A549 (cell line): Measurements from ENCODE around the gene HMGN4.

Source experiments
- CBX2 ChIP-seq: fragments of 200-600 bp; sonication (generic); IDR thresholded peaks from 2 replicates; pipeline ENCODE4 v1.6.1; 2016; ENCODE audit warnings: low read depth, mild to moderate bottlenecking, borderline replicate concordance
- CEBPB ChIP-seq, 2 experiments: fragments of >200 bp in 1 of 2; sonication (Bioruptor Twin) in 1 of 2; formaldehyde crosslinking in 1 of 2; IDR thresholded peaks; 2 replicates each; pipeline ENCODE4 v1.6.1; 2012 to 2016
- EHF ChIP-seq: fragments of 250-450 bp; sonication (Bioruptor Pico); IDR thresholded peaks from 2 replicates; pipeline ENCODE4 v1.5.0; 2020; ENCODE audit warnings: mild to moderate bottlenecking
- EP300 ChIP-seq, 2 experiments: fragments of >200 bp; sonication (Bioruptor Twin); formaldehyde crosslinking; IDR thresholded peaks; 2 replicates in 1 of 2; 3 replicates in 1 of 2; pipeline ENCODE4 v1.6.1; 2016 to 2017
- PHF8 ChIP-seq: fragments of 200-600 bp; sonication (generic); IDR thresholded peaks from 2 replicates; pipeline ENCODE4 v1.6.1; 2016; ENCODE audit warnings: low read depth, mild to moderate bottlenecking, antibody characterized with exemption, moderate library complexity, borderline replicate concordance
- POLR2A ChIP-seq: IDR thresholded peaks from 2 replicates; pipeline ENCODE4 v1.6.1; 2012; ENCODE audit warnings: mild to moderate bottlenecking, low read length
- RNF2 ChIP-seq: fragments of 200-600 bp; sonication (generic); IDR thresholded peaks from 2 replicates; pipeline ENCODE4 v1.6.1; 2016; ENCODE audit warnings: low read depth, mild to moderate bottlenecking, antibody characterized with exemption, moderate library complexity, borderline replicate concordance
- SMC3 ChIP-seq: fragments of >200 bp; sonication (Bioruptor Twin); formaldehyde crosslinking; IDR thresholded peaks from 3 replicates; pipeline ENCODE4 v1.6.1; 2018; ENCODE audit warnings: inconsistent platforms
- ZFP36 ChIP-seq: fragments of 450-650 bp; IDR thresholded peaks from 2 replicates; pipeline ENCODE4 v1.6.1; 2014; ENCODE audit warnings: borderline replicate concordance; ENCODE audit not compliant: partially characterized antibody
- ZNF302 ChIP-seq: fragments of 250-450 bp; sonication (Bioruptor Pico); IDR thresholded peaks from 2 replicates; pipeline ENCODE4 v1.9.0; 2021; ENCODE audit warnings: inconsistent platforms, mild to moderate bottlenecking, moderate library complexity
- TF ChIP-seq, protein P1 (sequence below): fragments of >200 bp; sonication (Bioruptor Twin); formaldehyde crosslinking; IDR thresholded peaks from 3 replicates; pipeline ENCODE4 v1.5.1; 2016
- TF ChIP-seq, protein P2 (sequence below): IDR thresholded peaks from 2 replicates; pipeline ENCODE4 v1.6.1; 2012
- TF ChIP-seq, protein P3 (sequence below): IDR thresholded peaks from 2 replicates; pipeline ENCODE4 v1.6.1; 2012
- TF ChIP-seq, protein P4 (sequence below): IDR thresholded peaks from 2 replicates; pipeline ENCODE4 v1.6.1; 2012; ENCODE audit warnings: low read depth, borderline replicate concordance

DNA sequence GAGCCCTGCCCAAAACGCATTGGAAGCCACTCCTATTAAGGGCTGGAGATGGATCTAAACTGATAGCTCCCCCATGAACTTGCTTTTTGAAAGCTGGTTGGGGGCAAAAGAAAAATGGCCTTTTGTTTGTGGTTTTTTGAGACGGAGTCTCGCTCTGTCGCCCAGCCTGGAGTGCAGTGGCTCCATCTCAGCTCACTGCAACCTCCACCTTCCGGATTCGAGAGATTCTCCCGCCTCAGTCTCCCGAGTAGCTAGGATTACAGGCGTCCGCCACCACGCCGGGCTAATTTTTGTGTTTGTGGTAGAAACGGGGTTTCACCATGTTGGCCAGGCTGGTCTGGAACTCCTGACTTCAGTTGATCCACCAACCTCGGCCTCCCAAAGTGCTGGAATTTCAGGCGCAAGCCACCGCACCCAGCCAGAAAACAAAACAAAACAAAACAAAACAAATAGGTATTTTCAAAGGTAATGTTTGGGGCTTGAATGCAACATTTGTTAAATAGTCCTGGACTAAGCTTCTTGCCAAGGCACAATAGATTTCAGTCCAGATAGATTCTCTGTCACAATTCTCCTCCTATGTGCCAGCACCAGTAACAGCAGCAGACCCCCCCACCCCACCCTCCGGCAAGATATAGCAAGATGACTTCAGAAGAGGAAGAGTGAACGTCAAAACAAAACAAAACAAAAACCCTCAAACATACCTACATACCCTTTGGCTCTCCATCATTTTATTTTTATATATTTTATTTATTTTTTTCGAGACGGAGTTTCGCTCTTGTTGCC is 32.1 kb downstream of the HMGN4 start:
- TF ChIP-seq, protein P1, sequence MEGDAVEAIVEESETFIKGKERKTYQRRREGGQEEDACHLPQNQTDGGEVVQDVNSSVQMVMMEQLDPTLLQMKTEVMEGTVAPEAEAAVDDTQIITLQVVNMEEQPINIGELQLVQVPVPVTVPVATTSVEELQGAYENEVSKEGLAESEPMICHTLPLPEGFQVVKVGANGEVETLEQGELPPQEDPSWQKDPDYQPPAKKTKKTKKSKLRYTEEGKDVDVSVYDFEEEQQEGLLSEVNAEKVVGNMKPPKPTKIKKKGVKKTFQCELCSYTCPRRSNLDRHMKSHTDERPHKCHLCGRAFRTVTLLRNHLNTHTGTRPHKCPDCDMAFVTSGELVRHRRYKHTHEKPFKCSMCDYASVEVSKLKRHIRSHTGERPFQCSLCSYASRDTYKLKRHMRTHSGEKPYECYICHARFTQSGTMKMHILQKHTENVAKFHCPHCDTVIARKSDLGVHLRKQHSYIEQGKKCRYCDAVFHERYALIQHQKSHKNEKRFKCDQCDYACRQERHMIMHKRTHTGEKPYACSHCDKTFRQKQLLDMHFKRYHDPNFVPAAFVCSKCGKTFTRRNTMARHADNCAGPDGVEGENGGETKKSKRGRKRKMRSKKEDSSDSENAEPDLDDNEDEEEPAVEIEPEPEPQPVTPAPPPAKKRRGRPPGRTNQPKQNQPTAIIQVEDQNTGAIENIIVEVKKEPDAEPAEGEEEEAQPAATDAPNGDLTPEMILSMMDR = no peak
- TF ChIP-seq EP300 (IDR thresholded peaks at IDR 0.05) (no peak), SMC3 (no peak), RNF2 (no peak), CBX2 (no peak), ZFP36 (no peak), CEBPB (IDR thresholded peaks at IDR 0.05) (no peak), POLR2A (no peak), PHF8 (no peak), ZNF302 (CRISPR knock-in tag) (no peak), EHF (no peak)
- TF ChIP-seq, protein P2, sequence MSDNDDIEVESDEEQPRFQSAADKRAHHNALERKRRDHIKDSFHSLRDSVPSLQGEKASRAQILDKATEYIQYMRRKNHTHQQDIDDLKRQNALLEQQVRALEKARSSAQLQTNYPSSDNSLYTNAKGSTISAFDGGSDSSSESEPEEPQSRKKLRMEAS = no peak
- TF ChIP-seq, protein P3, sequence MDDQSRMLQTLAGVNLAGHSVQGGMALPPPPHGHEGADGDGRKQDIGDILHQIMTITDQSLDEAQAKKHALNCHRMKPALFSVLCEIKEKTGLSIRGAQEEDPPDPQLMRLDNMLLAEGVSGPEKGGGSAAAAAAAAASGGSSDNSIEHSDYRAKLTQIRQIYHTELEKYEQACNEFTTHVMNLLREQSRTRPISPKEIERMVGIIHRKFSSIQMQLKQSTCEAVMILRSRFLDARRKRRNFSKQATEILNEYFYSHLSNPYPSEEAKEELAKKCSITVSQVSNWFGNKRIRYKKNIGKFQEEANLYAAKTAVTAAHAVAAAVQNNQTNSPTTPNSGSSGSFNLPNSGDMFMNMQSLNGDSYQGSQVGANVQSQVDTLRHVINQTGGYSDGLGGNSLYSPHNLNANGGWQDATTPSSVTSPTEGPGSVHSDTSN = no peak
- TF ChIP-seq, protein P4, sequence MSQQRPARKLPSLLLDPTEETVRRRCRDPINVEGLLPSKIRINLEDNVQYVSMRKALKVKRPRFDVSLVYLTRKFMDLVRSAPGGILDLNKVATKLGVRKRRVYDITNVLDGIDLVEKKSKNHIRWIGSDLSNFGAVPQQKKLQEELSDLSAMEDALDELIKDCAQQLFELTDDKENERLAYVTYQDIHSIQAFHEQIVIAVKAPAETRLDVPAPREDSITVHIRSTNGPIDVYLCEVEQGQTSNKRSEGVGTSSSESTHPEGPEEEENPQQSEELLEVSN = no peak
